Left cardiac atrium (tissue), 4 donors: ENCODE measurements around the gene NSDHL. TPM values are rescaled to one million over a fixed set of nuclear protein-coding genes. Genes with fewer than 3 reads are reported as not detected.
A peak's percentile ranks its signal among the peaks of the same experiment; 100 is the strongest.
"Not testable (repeated sequence)": the region's sequence is repeated elsewhere in the genome, so short reads cannot be mapped to it uniquely, and the experiment has no call there.

ENCODE experiments used
- ATAC-seq, 2 donors: fragments of 200-7000 bp; cut with Tn5 transposase; one replicate each; pipeline ENCODE4 v1.9.1; 2020; ENCODE audit warnings: mild to moderate bottlenecking in 2 of 2, moderate library complexity in 2 of 2
- DNase-seq: peaks from one replicate; pipeline ENCODE4 v3.0.0-alpha.2; 2020
- intact Hi-C, 2 donors: fragments of 100-400 bp; cut with DNase I; formaldehyde crosslinking; loops; one replicate each; pipeline versions ENCODE4 v1.14.1 to v1.15.1; 2022 to 2023
- long read RNA-seq: library from polyadenylated mRNA; unstranded; transcript quantifications from one replicate; pipeline ENCODE4 v2.0.0, GENCODE V29; 2021
- total RNA-seq, 2 donors: library from RNA; stranded (reverse); fragmentation: NEBNext Ultra II Directional; extraction: Animal tissue kit (Norgen Biotek cat#: 25700); gene quantifications; one replicate each; pipeline ENCODE4 v1.2.1, GENCODE V29; 2021
- donor health status: DM: no; HTN: yes; CAD: no.
- donor health status: DM: no; HTN: yes; CAD: no; lungs with severe emphysema.
- donor health status: DM: yes; HTN: yes; CAD: no.
- donor health status: Dilated cardiomyopathy.

Gene NSDHL
- 10 to 100 TPM; 21.4 to 27.0 TPM for total RNA-seq
- long read RNA-seq, transcript NSDHL-201 (8 exons, 1,929 nt), result major isoform, 34 of 39 reads
- long read RNA-seq, partial matches to known transcripts, result 0 of 39 reads
- long read RNA-seq, other reads (novel, unspliced or antisense), result 2 of 39 reads

- ATAC-seq (peak; percentile 98 to 99), DNase-seq (peak; percentile 95)
- intact Hi-C loops, result no loop called here
These were observed at the start of gene NSDHL, which contains the start of gene CETN2 for GRCh38 chrX:152830312-152831305. Gene NSDHL, plus strand, starts transcription at chrX:152831063. Its CDS starts 15,262 bp downstream, at chrX:152846325. Gene CETN2, minus strand, starts transcription at chrX:152830757. Its CDS starts 47 bp downstream, at chrX:152830710.

GRCh38 chrX:152787062-152787461 lies 43.8 kb upstream of the NSDHL start:
- ATAC-seq, intact Hi-C loops, DNase-seq: not testable (repeated sequence)

GRCh38 chrX:152798945-152799344 lies 31.9 kb upstream of the NSDHL start:
- no peak for DNase-seq
- no peak for ATAC-seq
- intact Hi-C loops, result no loop called here

GRCh38 chrX:152806035-152806434 lies 24.8 kb upstream of the NSDHL start:
- intact Hi-C loops, result no loop called here
- no peak for DNase-seq
- no peak for ATAC-seq

- intact Hi-C loops, result loop anchor here in 1 of 2 donors (5.0 kb wide), 1 partner anchor 1058 kb away; no protein-coding TSS in a partner anchor
- DNase-seq, result no peak
- no peak for ATAC-seq
These were observed 20.5 kb upstream of the NSDHL start for GRCh38 chrX:152810403-152810802.

GRCh38 chrX:152813206-152813605 lies 17.7 kb upstream of the NSDHL start:
- no peak for DNase-seq
- ATAC-seq, result no peak
- intact Hi-C loops, result loop anchor here in 1 of 2 donors (5.0 kb wide), 1 partner anchor 1061 kb away; no protein-coding TSS in a partner anchor

- intact Hi-C loops, result loop anchor here in 1 of 2 donors (5.0 kb wide), 1 partner anchor 1062 kb away; no protein-coding TSS in a partner anchor
- ATAC-seq (no peak), DNase-seq (no peak)
These were observed 16.8 kb upstream of the NSDHL start for GRCh38 chrX:152814048-152814447.

GRCh38 chrX:152817078-152817764 lies 13.6 kb upstream of the NSDHL start:
- DNase-seq, result no peak
- ATAC-seq, result no peak
- intact Hi-C loops, result loop anchor here in 1 of 2 donors (2.0 kb wide), 1 partner anchor 174 kb away; no protein-coding TSS in a partner anchor

- ATAC-seq, result no peak
- intact Hi-C loops, result no loop called here
- DNase-seq, result no peak
These were observed 12.5 kb upstream of the NSDHL start for GRCh38 chrX:152818356-152818755.

GRCh38 chrX:152819266-152819665 lies 11.6 kb upstream of the NSDHL start:
- DNase-seq (no peak), ATAC-seq (no peak)
- intact Hi-C loops, result no loop called here

GRCh38 chrX:152819732-152820131 lies 11.1 kb upstream of the NSDHL start:
- ATAC-seq (no peak), DNase-seq (no peak)
- intact Hi-C loops, result no loop called here

GRCh38 chrX:152821145-152821765 lies 9.6 kb upstream of the NSDHL start:
- DNase-seq, result no peak
- no peak for ATAC-seq
- intact Hi-C loops, result no loop called here

GRCh38 chrX:152822383-152823086 lies 8.3 kb upstream of the NSDHL start:
- DNase-seq (no peak), ATAC-seq (no peak)
- intact Hi-C loops, result no loop called here

- no peak for DNase-seq
- no peak for ATAC-seq
- intact Hi-C loops, result no loop called here
These were observed 7.2 kb upstream of the NSDHL start for GRCh38 chrX:152823657-152824056.

- intact Hi-C loops, result no loop called here
- no peak for DNase-seq
- no peak for ATAC-seq
These were observed 6.0 kb upstream of the NSDHL start for GRCh38 chrX:152824841-152825374.

- ATAC-seq (peak in 1 of 2 donors; percentile 1), DNase-seq (no peak)
- intact Hi-C loops, result no loop called here
These were observed 528 bp downstream of the NSDHL start for GRCh38 chrX:152831391-152831790.

GRCh38 chrX:152832520-152832919 lies 1.7 kb downstream of the NSDHL start:
- intact Hi-C loops, result no loop called here
- DNase-seq (no peak), ATAC-seq (no peak)

- intact Hi-C loops, result no loop called here
- no peak for DNase-seq
- ATAC-seq, result no peak
These were observed 2.5 kb downstream of the NSDHL start for GRCh38 chrX:152833378-152833777.
